K562 (cell line): ENCODE measurements around the gene MFSD11. TPM values are rescaled to one million over a fixed set of nuclear protein-coding genes. Genes with fewer than 3 reads are reported as not detected.
A peak's percentile ranks its signal among the peaks of the same experiment; 100 is the strongest.

ENCODE experiments used
- CEBPG ChIP-seq, 3 experiments: fragments of 200-800 bp in 1 of 3; sonication (Bioruptor generic) in 1 of 3; sonication (generic) in 1 of 3; formaldehyde crosslinking in 1 of 3; IDR thresholded peaks in 2 of 3; conservative IDR thresholded peaks in 1 of 3; 2 replicates each; pipeline versions ENCODE4 v1.6.1 to v1.8.0; 2016 to 2022; ENCODE audit warnings: missing compliant biosample characterization in 2 of 3, missing genetic modification characterization in 2 of 3, mild to moderate bottlenecking in 1 of 3, missing genetic modification reagents in 1 of 3
- CGGBP1 ChIP-seq: fragments of 250-450 bp; sonication (Bioruptor Pico); IDR thresholded peaks from 2 replicates; pipeline ENCODE4 v1.9.0; 2021; ENCODE audit warnings: mild to moderate bottlenecking
- ETV5 ChIP-seq: sonication (generic); formaldehyde crosslinking; IDR thresholded peaks from 2 replicates; pipeline ENCODE4 v1.4.0; 2020; ENCODE audit warnings: low read depth, mild to moderate bottlenecking, missing genetic modification reagents
- MGA ChIP-seq: fragments of 450-650 bp; IDR thresholded peaks from 2 replicates; pipeline ENCODE4 v1.6.1; 2016; ENCODE audit warnings: mild to moderate bottlenecking, moderate library complexity
- NONO ChIP-seq, 2 experiments: fragments of 200-400 bp in 1 of 2; fragments of 450-650 bp in 1 of 2; formaldehyde crosslinking in 1 of 2; IDR thresholded peaks; 2 replicates each; pipeline ENCODE4 v1.6.1; 2017; ENCODE audit warnings: low read depth in 2 of 2, mild to moderate bottlenecking in 2 of 2, moderate library complexity in 2 of 2, low read length in 1 of 2
- RBM34 ChIP-seq: fragments of 200-400 bp; formaldehyde crosslinking; IDR thresholded peaks from 2 replicates; pipeline ENCODE4 v1.6.1; 2018; ENCODE audit warnings: low read length, borderline replicate concordance; ENCODE audit not compliant: insufficient read depth
- ZFP36 ChIP-seq: fragments of 150-350 bp; IDR thresholded peaks from 2 replicates; pipeline ENCODE4 v1.6.1; 2018; ENCODE audit warnings: low read length, low read depth; ENCODE audit not compliant: partially characterized antibody
- ZHX1 ChIP-seq: fragments of 150-350 bp; conservative IDR thresholded peaks from 2 replicates; pipeline ENCODE4 v1.6.1; 2014; ENCODE audit warnings: low read length
- ZNF449 ChIP-seq: fragments of 250-450 bp; sonication (Bioruptor Pico); IDR thresholded peaks from 2 replicates; pipeline ENCODE4 v1.8.0; 2022; ENCODE audit warnings: moderate library complexity, mild to moderate bottlenecking, inconsistent platforms
- polyA plus RNA-seq, 8 experiments: library from polyadenylated mRNA; depleted of rRNA in 4 of 8; stranded (reverse) in 5 of 8; unstranded in 3 of 8; fragments of >200 nt; fragmentation: Nextera tagmentation in 2 of 8; fragmentation: Illumina TruSeq in 1 of 8; extraction: Ambion mirVana in 2 of 8; extraction: Trizol in 1 of 8; gene quantifications; 2 replicates each; pipeline versions ENCODE4 v1.2.1 to v1.2.3, GENCODE V29; 2011 to 2014; ENCODE audit warnings: inconsistent platforms in 1 of 8, missing spikeins in 1 of 8
- total RNA-seq, 7 experiments: library from RNA; depleted of rRNA in 6 of 7; stranded (reverse); fragments of >200 nt in 6 of 7; fragmentation: Illumina TruSeq in 2 of 7; extraction: Trizol in 2 of 7; gene quantifications; 2 replicates each; pipeline versions ENCODE4 v1.2.1 to v1.2.3, GENCODE V29; 2011 to 2021; ENCODE audit warnings: low replicate concordance in 1 of 7

The MFSD11 gene
- total and polyA plus RNA-seq, 9 of the 15 experiments (the other 6 are each of a cell fraction or from before 2014, with no cell fraction given), result 14.4 to 24.5 (median 19.9) TPM

- TF ChIP-seq ZFP36 (no peak), CGGBP1 (CRISPR knock-in tag) (no peak), ZNF449 (CRISPR knock-in tag) (no peak), RBM34 (no peak), ETV5 (CRISPR knock-in tag) (no peak), ZHX1 (peak; percentile 98), NONO (IDR thresholded peaks at IDR 0.05; ENCODE audit: low read depth in 2 of 2, low read length in 1 of 2) (peak; percentile 52 to 78; a peak in 1 of 4 replicates), CEBPG (CRISPR knock-in tag; IDR thresholded peaks at IDR 0.05) (0 out of 2 replicates have a peak, but pooled peaks have one; percentile 52), CEBPG (tag; conservative IDR thresholded peaks at IDR 0.05 in 1 of 2, IDR thresholded peaks at IDR 0.05 in 1 of 2) (no peak), MGA (peak; percentile 17; the same call in 1 of the 2 replicates)
Measured at GRCh38 chr17:76736349-76737081, 1.4 kb upstream of the MFSD11 start (continued).
